MM.1S (cell line): ENCODE results near the gene ANKRD45.
"Not testable (repeated sequence)": the region's sequence is repeated elsewhere in the genome, so short reads cannot be mapped to it uniquely, and the experiment has no call there.

Experiments used
- DNase-seq: peaks from one replicate; pipeline ENCODE4 v3.0.0-alpha.2; 2015
- H2AFZ ChIP-seq: fragments of 300-600 bp; sonication (generic); 2 replicates; pipeline ENCODE4 v1.6.0; 2016; ENCODE audit warnings: antibody characterized with exemption, low read length
- H3F3A ChIP-seq: fragments of 300-600 bp; sonication (generic); 2 replicates; pipeline ENCODE4 v1.6.1; 2016; ENCODE audit warnings: mild to moderate bottlenecking, antibody characterized with exemption, low read length, moderate library complexity, mixed read lengths; ENCODE audit not compliant: insufficient read depth
- H3K27ac ChIP-seq: fragments of 300-600 bp; sonication (generic); 2 replicates; pipeline ENCODE4 v1.5.1; 2016; ENCODE audit warnings: mild to moderate bottlenecking, low read length
- H3K27me3 ChIP-seq: fragments of 300-600 bp; sonication (generic); replicated peaks from 2 replicates; pipeline ENCODE4 v1.6.0; 2016; ENCODE audit warnings: low read length; ENCODE audit not compliant: insufficient read depth
- H3K36me3 ChIP-seq: fragments of 300-600 bp; sonication (generic); replicated peaks from 2 replicates; pipeline ENCODE4 v1.6.1; 2016; ENCODE audit warnings: mild to moderate bottlenecking, low read length, mixed read lengths; ENCODE audit not compliant: insufficient read depth
- H3K4me1 ChIP-seq: fragments of 300-600 bp; sonication (generic); 2 replicates; pipeline ENCODE4 v1.6.1; 2016; ENCODE audit warnings: low read length, mixed read lengths
- H3K4me2 ChIP-seq: fragments of 300-600 bp; sonication (generic); 2 replicates; pipeline ENCODE4 v1.6.0; 2016; ENCODE audit warnings: low read depth, low read length
- H3K4me3 ChIP-seq: fragments of 300-600 bp; sonication (generic); 2 replicates; pipeline ENCODE4 v1.5.1; 2016; ENCODE audit warnings: low read length, mixed read lengths
- H3K79me2 ChIP-seq: fragments of 300-600 bp; sonication (generic); 2 replicates; pipeline ENCODE4 v1.6.1; 2016; ENCODE audit warnings: mixed run types, low read length, mixed read lengths
- H3K9ac ChIP-seq: fragments of 300-600 bp; sonication (generic); 2 replicates; pipeline ENCODE4 v1.6.1; 2016; ENCODE audit warnings: low read length, mixed read lengths
- H3K9me2 ChIP-seq: fragments of 300-600 bp; sonication (generic); replicated peaks from 2 replicates; pipeline ENCODE4 v1.6.1; 2016; ENCODE audit warnings: mild to moderate bottlenecking, low read length, mixed read lengths; ENCODE audit not compliant: insufficient read depth
- H3K9me3 ChIP-seq: fragments of 300-600 bp; sonication (generic); replicated peaks from 2 replicates; pipeline ENCODE4 v1.6.1; 2016; ENCODE audit warnings: mild to moderate bottlenecking, low read length, mixed read lengths; ENCODE audit not compliant: insufficient read depth
- H4K20me1 ChIP-seq: fragments of 300-600 bp; sonication (generic); 2 replicates; pipeline ENCODE4 v1.6.1; 2016; ENCODE audit warnings: mild to moderate bottlenecking, low read length, moderate library complexity, mixed read lengths; ENCODE audit not compliant: insufficient read depth
- EZH2 ChIP-seq: fragments of 300-600 bp; sonication (generic); optimal IDR thresholded peaks from 2 replicates; pipeline ENCODE3; 2017; ENCODE audit warnings: low read depth, mild to moderate bottlenecking, antibody characterized with exemption, low read length, mixed read lengths
- EZH2phosphoT487 ChIP-seq: fragments of 300-600 bp; sonication (generic); IDR thresholded peaks from 2 replicates; pipeline ENCODE4 v1.6.1; 2018; ENCODE audit warnings: antibody characterized with exemption, low read length
- TF ChIP-seq, protein P1 (sequence below): fragments of 300-600 bp; sonication (generic); IDR thresholded peaks from 2 replicates; pipeline ENCODE4 v1.5.1; 2016; ENCODE audit warnings: antibody characterized with exemption, low read length, mixed read lengths

ANKRD45 gene

DNA sequence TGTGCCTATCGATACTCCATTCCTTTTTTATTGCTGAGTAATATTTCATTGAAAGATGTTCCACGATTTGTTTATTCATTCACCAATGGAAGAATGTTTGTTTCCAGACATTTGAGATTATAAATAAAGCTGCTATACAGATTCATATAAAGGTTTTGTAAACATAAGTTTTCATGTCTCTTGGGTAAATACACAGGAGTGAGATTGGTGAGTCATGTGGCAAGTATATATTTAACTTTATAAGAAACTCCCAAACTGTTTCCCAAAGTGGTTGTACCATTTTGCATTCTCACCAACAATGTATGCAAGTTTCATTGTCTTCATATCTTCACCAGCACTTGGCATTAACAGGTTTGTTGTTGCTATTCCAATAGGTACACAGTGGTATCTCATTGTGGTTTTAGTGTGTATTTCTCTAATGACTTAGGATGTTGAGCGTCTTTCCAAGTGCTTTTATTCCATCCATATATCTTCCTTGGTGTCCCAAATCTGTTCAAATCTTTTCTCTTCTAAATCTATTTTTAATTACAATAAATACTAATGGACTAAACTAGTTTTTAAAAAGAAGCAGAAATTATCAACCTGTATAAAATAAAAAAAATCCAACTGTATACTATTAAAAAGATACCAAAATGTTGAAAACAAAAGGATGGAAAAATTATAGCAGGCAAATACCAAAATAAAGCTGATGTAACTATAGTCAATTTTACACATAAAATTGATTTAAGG is 73.4 kb downstream of the ANKRD45 start:
- H3K79me2 ChIP-seq, result no peaks in the 10 kb centered on the region
- H3K4me3 ChIP-seq, result no peak overlapping the region
- H4K20me1 ChIP-seq, result no peaks in the 10 kb centered on the region
- H3K4me1 ChIP-seq, result peaks cover 6% of the 10 kb centered on the region; the same call in 1 of the 2 replicates
- no peaks in the 10 kb centered on the region; the same call in 1 of the 2 replicates for H3K9me3 ChIP-seq
- no peak overlapping the region for H3K27ac ChIP-seq
- no peaks in the 10 kb centered on the region for H3K9me2 ChIP-seq
- H3K27me3 ChIP-seq, result no peaks in the 10 kb centered on the region
- H2AFZ ChIP-seq, result no peak overlapping the region
- no peak overlapping the region for H3K4me2 ChIP-seq
- peaks cover 3% of the 10 kb centered on the region for H3F3A ChIP-seq
- no peak overlapping the region for H3K9ac ChIP-seq
- no peaks in the 10 kb centered on the region for H3K36me3 ChIP-seq
- TF ChIP-seq, protein P1, sequence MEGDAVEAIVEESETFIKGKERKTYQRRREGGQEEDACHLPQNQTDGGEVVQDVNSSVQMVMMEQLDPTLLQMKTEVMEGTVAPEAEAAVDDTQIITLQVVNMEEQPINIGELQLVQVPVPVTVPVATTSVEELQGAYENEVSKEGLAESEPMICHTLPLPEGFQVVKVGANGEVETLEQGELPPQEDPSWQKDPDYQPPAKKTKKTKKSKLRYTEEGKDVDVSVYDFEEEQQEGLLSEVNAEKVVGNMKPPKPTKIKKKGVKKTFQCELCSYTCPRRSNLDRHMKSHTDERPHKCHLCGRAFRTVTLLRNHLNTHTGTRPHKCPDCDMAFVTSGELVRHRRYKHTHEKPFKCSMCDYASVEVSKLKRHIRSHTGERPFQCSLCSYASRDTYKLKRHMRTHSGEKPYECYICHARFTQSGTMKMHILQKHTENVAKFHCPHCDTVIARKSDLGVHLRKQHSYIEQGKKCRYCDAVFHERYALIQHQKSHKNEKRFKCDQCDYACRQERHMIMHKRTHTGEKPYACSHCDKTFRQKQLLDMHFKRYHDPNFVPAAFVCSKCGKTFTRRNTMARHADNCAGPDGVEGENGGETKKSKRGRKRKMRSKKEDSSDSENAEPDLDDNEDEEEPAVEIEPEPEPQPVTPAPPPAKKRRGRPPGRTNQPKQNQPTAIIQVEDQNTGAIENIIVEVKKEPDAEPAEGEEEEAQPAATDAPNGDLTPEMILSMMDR, result no peak
- TF ChIP-seq EZH2phosphoT487, result no peak
- no peak for TF ChIP-seq EZH2
- no peak for DNase-seq

DNA sequence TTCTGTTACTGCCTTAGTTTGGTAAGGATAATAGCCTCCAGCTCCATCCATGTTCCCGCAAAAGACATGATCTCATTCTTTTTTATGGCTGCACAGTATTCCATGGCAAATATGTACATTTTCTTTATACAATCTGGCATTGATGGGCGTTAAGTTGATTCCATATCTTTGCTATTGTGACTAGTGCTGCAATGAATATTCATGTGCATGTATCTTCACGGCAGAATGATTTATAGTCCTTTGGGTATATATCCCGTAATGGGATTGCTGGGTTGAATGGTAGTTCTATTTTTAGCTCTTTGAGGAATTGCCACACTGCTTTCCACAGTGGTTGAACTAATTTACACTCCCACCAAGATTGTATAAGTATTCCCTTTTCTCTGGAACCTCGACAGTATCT is 78.5 kb downstream of the ANKRD45 start:
- DNase-seq, H3K4me1 ChIP-seq, H3K9me3 ChIP-seq, H3K27ac ChIP-seq, H4K20me1 ChIP-seq, H3K9me2 ChIP-seq, H2AFZ ChIP-seq, H3K4me2 ChIP-seq, H3K36me3 ChIP-seq, H3F3A ChIP-seq, H3K9ac ChIP-seq, H3K27me3 ChIP-seq, H3K4me3 ChIP-seq, H3K79me2 ChIP-seq: not testable (repeated sequence)

DNA sequence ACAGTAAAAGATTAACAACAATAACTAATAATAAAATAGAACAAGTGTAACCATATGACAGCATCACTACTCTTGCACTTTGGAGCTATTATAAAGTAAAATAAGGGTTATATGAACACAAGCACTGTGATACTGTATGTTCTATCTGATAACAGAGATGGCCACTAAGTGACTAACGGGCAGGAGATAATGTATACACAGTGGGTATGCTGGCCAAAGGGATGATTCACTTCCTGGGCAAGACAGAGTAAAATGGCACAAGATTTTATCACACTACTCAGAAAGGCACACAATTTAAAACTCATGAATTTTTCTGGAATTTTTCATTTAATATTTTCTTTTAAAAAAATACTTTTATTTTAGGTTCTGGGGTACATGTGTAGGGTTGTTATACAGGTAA is 79.1 kb downstream of the ANKRD45 start:
- Histone ChIP-seq H3K9me2 (no peaks in the 10 kb centered on the region), H3K9ac (no peak overlapping the region), H4K20me1 (no peaks in the 10 kb centered on the region), H3K9me3 (no peaks in the 10 kb centered on the region), H3K79me2 (no peaks in the 10 kb centered on the region), H3K4me2 (no peak overlapping the region), H3K36me3 (no peaks in the 10 kb centered on the region), H3F3A (no peaks in the 10 kb centered on the region), H3K27me3 (no peaks in the 10 kb centered on the region), H3K4me1 (no peaks in the 10 kb centered on the region), H2AFZ (no peak overlapping the region), H3K4me3 (no peak overlapping the region), H3K27ac (no peak overlapping the region)
- TF ChIP-seq, protein P1, result no peak
- TF ChIP-seq EZH2phosphoT487, result no peak
- no peak for TF ChIP-seq EZH2
- DNase-seq, result no peak

DNA sequence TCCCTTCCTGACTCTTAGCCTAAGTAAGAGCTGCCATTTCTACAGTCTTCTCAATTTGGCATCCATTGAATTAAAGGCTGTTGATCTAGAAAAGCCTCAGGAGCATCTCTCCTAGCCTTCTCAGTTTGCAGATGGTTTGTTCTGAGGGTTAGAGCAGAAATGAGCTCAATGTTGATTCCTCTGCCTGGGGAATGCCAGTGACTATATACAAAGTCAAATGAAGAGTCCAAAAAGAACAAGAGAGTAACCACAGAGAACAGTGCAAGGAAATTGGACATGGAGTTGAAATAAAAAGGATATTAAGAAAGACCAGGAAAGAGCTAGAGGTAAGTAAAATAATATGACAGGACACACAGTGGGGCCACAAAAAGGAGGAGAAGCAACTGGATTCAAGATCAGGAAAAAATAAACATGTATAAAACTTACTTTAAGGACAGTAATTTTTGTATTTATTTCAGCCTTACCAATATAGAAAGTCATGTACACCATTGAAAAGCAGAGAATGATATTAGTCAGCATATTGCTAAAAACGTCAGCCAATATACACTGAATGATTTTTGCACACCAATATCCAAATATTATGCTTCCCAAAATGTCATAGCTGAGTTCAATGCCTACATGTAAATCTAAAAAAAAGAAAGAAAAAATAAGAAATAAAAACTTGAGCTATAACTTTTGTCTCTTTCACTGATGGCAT is 88.1 kb downstream of the ANKRD45 start:
- H3K9me2 ChIP-seq, result no peaks in the 10 kb centered on the region
- no peaks in the 10 kb centered on the region for H3K79me2 ChIP-seq
- H3K9me3 ChIP-seq, result no peaks in the 10 kb centered on the region
- TF ChIP-seq EZH2phosphoT487 (no peak), EZH2 (no peak)
- TF ChIP-seq, protein P1, result no peak
- no peaks in the 10 kb centered on the region for H3K36me3 ChIP-seq
- no peak overlapping the region for H3K9ac ChIP-seq
- H3K27me3 ChIP-seq, result no peaks in the 10 kb centered on the region
- no peaks in the 10 kb centered on the region for H3K4me1 ChIP-seq
- no peaks in the 10 kb centered on the region for H4K20me1 ChIP-seq
- no peak for DNase-seq
- no peak overlapping the region for H2AFZ ChIP-seq
- no peaks in the 10 kb centered on the region for H3F3A ChIP-seq
- H3K4me2 ChIP-seq, result no peak overlapping the region
- no peak overlapping the region for H3K4me3 ChIP-seq
- no peak overlapping the region for H3K27ac ChIP-seq
